ENCODE measurements around the gene SOWAHA. TPM values are rescaled to one million over a fixed set of nuclear protein-coding genes. Genes with fewer than 3 reads are reported as not detected.

SOWAHA gene
- polyA plus RNA-seq, 2 of the 4 experiments (the other 2 are of a cell fraction) = 0.06 to 0.10 TPM

DNA sequence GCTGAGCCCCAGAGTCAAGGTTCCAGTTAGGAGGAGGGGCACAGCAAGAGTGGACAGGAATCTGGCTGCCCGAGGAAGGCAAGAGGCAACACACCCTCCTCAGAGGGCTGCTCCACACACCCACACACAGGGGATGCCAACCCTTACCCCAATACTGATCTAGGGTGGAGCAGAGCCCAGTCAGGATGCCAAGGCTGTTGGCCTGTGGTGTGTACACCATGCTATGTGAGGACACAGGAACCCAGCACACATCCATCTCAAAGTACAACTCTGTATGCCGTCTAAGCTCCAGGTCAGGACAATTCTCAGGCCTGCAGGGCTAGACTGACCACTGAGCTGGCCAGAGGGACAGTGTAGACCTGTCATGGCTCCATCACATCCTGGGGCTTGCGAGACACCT is 38.7 kb upstream of the SOWAHA start:
- Histone ChIP-seq H3K27ac (no peak overlapping the region), H3K4me2 (no peak overlapping the region), H3K9me3 (no peaks in the 10 kb centered on the region), H3K4me3 (no peak overlapping the region), H3K4me1 (peaks cover 7% of the 10 kb centered on the region)
- FAIRE-seq (no peak), ATAC-seq (no peak), DNase-seq (ENCODE audit: low read depth in 1 of 2, low spot score in 1 of 2) (no peak)
- CTCF ChIA-PET = interaction anchor here (0.6 to 1.6 kb wide), 3 partner anchors 25 to 248 kb away, joined by 3 read pairs; no protein-coding TSS in a partner anchor
- 90% methylated on average over 3 of the region's 3 CpGs for WGBS (ENCODE audit: missing lambda C conversion rate)
- TF ChIP-seq ZNF302 (CRISPR knock-in tag; IDR thresholded peaks at IDR 0.05) = no peak
- POLR2A ChIA-PET = no interaction called here

DNA sequence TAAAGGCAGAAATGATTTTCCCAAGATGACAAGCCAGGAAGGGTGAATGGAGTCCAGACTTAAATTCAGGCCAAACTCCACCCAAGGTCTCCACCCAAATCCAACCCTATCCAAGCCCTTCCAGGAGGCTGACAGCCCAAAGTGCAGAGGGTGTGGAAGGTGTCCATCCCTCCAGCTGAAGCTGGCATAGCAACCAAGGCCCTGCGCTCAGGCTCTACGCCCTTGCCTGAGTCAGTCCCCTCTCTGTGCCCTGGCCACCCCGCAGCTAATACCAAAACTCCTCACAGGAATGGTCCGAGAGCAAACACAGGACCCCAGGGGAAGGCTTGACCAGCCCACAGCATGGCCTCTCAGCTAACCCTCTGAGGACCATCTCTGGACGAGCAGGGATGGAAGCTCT is 38.2 kb upstream of the SOWAHA start:
- 96% methylated on average over 5 of the region's 5 CpGs for WGBS (ENCODE audit: missing lambda C conversion rate)
- Histone ChIP-seq H3K9me3 (no peaks in the 10 kb centered on the region), H3K4me1 (peaks cover 7% of the 10 kb centered on the region), H3K4me2 (no peak overlapping the region), H3K4me3 (no peak overlapping the region), H3K27ac (no peak overlapping the region)
- POLR2A ChIA-PET = no interaction called here
- CTCF ChIA-PET = interaction anchor here (1.3 to 1.6 kb wide), 3 partner anchors 13 to 249 kb away, joined by 3 to 4 read pairs (median 3); no protein-coding TSS in a partner anchor
- FAIRE-seq (no peak), ATAC-seq (no peak), DNase-seq (ENCODE audit: low read depth in 1 of 2, low spot score in 1 of 2) (no peak)
- TF ChIP-seq FOSL2 (IDR thresholded peaks at IDR 0.05) (no peak), FOSL2 (CRISPR knock-in tag; IDR thresholded peaks at IDR 0.05) (no peak), ATOH8 (CRISPR knock-in tag; IDR thresholded peaks at IDR 0.05; ENCODE audit: low read depth) (no peak), ZC3H11A (IDR thresholded peaks at IDR 0.05) (no peak), KDM1A (IDR thresholded peaks at IDR 0.05; ENCODE audit: low read depth) (no peak), ESRRA (IDR thresholded peaks at IDR 0.05; ENCODE audit: borderline replicate concordance, low read length) (no peak), NR3C1 (IDR thresholded peaks at IDR 0.05) (no peak), CHD2 (IDR thresholded peaks at IDR 0.05; ENCODE audit: low read length, partially characterized antibody) (no peak), POLR2AphosphoS2 (conservative IDR thresholded peaks at IDR 0.05; ENCODE audit: low read length) (no peak), MYC (IDR thresholded peaks at IDR 0.05; ENCODE audit: borderline replicate concordance, low read length) (no peak), HEYL (CRISPR knock-in tag; IDR thresholded peaks at IDR 0.05) (no peak), SREBF2 (IDR thresholded peaks at IDR 0.05) (no peak), JUNB (IDR thresholded peaks at IDR 0.05) (no peak), HOXA7 (CRISPR knock-in tag; IDR thresholded peaks at IDR 0.05) (no peak), CHD4 (IDR thresholded peaks at IDR 0.05; ENCODE audit: borderline replicate concordance) (no peak), MAZ (IDR thresholded peaks at IDR 0.05; ENCODE audit: borderline replicate concordance, low read depth, low read length) (no peak), CBX8 (IDR thresholded peaks at IDR 0.05) (no peak)
- TF ChIP-seq, protein P1, sequence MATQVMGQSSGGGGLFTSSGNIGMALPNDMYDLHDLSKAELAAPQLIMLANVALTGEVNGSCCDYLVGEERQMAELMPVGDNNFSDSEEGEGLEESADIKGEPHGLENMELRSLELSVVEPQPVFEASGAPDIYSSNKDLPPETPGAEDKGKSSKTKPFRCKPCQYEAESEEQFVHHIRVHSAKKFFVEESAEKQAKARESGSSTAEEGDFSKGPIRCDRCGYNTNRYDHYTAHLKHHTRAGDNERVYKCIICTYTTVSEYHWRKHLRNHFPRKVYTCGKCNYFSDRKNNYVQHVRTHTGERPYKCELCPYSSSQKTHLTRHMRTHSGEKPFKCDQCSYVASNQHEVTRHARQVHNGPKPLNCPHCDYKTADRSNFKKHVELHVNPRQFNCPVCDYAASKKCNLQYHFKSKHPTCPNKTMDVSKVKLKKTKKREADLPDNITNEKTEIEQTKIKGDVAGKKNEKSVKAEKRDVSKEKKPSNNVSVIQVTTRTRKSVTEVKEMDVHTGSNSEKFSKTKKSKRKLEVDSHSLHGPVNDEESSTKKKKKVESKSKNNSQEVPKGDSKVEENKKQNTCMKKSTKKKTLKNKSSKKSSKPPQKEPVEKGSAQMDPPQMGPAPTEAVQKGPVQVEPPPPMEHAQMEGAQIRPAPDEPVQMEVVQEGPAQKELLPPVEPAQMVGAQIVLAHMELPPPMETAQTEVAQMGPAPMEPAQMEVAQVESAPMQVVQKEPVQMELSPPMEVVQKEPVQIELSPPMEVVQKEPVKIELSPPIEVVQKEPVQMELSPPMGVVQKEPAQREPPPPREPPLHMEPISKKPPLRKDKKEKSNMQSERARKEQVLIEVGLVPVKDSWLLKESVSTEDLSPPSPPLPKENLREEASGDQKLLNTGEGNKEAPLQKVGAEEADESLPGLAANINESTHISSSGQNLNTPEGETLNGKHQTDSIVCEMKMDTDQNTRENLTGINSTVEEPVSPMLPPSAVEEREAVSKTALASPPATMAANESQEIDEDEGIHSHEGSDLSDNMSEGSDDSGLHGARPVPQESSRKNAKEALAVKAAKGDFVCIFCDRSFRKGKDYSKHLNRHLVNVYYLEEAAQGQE (IDR thresholded peaks at IDR 0.05) = no peak

DNA sequence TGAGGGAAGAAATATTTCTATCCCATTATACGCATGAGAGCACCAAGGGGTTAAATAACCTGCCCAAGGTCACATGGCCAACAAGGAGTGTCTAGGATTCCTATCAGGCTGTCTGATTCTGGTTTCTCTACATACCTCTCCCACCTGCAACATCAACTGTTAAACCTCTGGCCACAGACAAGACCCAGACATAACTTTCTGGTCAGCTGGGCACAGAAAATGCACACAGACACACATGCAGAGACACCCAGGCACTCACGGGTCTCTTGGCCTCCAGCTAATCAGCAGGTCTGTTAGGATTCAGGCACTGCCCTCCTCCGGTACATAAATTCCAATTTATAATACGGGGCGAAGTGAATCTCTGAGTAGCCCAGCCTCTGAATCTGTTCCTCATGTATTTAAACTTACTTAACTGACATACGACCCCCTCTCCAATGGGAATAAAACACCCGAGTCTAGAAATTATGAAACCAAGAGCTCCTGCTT is 37.6 kb upstream of the SOWAHA start:
- Histone ChIP-seq H3K4me2 (peak overlapping the region; percentile 91), H3K9me3 (no peaks in the 10 kb centered on the region), H3K4me3 (no peak overlapping the region), H3K27ac (no peak overlapping the region), H3K4me1 (peaks cover 7% of the 10 kb centered on the region)
- ChIA-PET POLR2A (no interaction called here), CTCF (interaction anchor here (1.3 to 1.6 kb wide), 3 partner anchors 14 to 249 kb away, joined by 3 to 4 read pairs (median 3); no protein-coding TSS in a partner anchor)
- DNase-seq (ENCODE audit: low read depth in 1 of 2, low spot score in 1 of 2) = no peak
- FAIRE-seq = no peak
- WGBS (ENCODE audit: missing lambda C conversion rate) = 79% methylated on average over 7 of the region's 7 CpGs
- no peak for ATAC-seq
- TF ChIP-seq RARB (CRISPR knock-in tag; IDR thresholded peaks at IDR 0.05) = no peak
- no peak for TF ChIP-seq BHLHE40 (IDR thresholded peaks at IDR 0.05; ENCODE audit: low read depth, low read length)
- no peak for TF ChIP-seq POLR2AphosphoS2 (conservative IDR thresholded peaks at IDR 0.05; ENCODE audit: low read length)
- TF ChIP-seq HMGXB4 (CRISPR knock-in tag; IDR thresholded peaks at IDR 0.05; ENCODE audit: borderline replicate concordance) = no peak
- TF ChIP-seq EHF (CRISPR knock-in tag; IDR thresholded peaks at IDR 0.05) = no peak
- TF ChIP-seq GATA3 (IDR thresholded peaks at IDR 0.05; ENCODE audit: borderline replicate concordance) = no peak
- TF ChIP-seq HOXB5 (CRISPR knock-in tag; IDR thresholded peaks at IDR 0.05) = no peak
- no peak for TF ChIP-seq ZFP36 (IDR thresholded peaks at IDR 0.05; ENCODE audit: borderline replicate concordance, partially characterized antibody)
- no peak for TF ChIP-seq RNF2 (IDR thresholded peaks at IDR 0.05; ENCODE audit: borderline replicate concordance, low read depth)
- no peak for TF ChIP-seq CEBPB (IDR thresholded peaks at IDR 0.05)
- no peak for TF ChIP-seq EP300 (IDR thresholded peaks at IDR 0.05)
- no peak for TF ChIP-seq EHMT2 (IDR thresholded peaks at IDR 0.05; ENCODE audit: low read depth)
- TF ChIP-seq MAZ (IDR thresholded peaks at IDR 0.05; ENCODE audit: borderline replicate concordance, low read depth, low read length) = no peak
